ENCODE data around the gene CAPN5. TPM values are rescaled to one million over a fixed set of nuclear protein-coding genes. Genes with fewer than 3 reads are reported as not detected.

Gene CAPN5
- total RNA-seq, 1 donor from 2014 or later: 15.0 TPM

DNA sequence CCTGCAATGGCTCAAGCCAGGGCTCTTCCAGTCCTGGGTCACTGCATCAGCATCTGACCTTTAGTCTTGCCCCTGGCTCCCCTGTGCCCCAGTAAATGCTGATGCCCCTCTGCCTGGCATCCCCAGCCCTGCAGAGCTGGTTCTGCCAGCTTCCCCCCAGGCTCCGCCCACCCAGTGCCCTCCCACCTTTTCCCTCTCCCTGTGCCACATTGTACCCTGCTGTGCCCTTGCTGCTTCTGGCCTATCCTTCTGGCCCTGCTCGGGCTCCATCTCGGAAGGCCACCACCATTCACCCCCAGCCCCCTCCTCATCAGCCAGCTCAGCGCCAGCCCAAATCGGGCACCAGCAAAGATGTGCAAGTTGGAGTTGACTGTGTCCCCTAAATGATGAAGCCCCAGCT, 7.4 kb downstream of the CAPN5 start:
- no peak for TF ChIP-seq POLR2AphosphoS5 (IDR thresholded peaks at IDR 0.05; ENCODE audit: insufficient read depth in 1 of 2, low read depth in 1 of 2)
- TF ChIP-seq, protein P1, sequence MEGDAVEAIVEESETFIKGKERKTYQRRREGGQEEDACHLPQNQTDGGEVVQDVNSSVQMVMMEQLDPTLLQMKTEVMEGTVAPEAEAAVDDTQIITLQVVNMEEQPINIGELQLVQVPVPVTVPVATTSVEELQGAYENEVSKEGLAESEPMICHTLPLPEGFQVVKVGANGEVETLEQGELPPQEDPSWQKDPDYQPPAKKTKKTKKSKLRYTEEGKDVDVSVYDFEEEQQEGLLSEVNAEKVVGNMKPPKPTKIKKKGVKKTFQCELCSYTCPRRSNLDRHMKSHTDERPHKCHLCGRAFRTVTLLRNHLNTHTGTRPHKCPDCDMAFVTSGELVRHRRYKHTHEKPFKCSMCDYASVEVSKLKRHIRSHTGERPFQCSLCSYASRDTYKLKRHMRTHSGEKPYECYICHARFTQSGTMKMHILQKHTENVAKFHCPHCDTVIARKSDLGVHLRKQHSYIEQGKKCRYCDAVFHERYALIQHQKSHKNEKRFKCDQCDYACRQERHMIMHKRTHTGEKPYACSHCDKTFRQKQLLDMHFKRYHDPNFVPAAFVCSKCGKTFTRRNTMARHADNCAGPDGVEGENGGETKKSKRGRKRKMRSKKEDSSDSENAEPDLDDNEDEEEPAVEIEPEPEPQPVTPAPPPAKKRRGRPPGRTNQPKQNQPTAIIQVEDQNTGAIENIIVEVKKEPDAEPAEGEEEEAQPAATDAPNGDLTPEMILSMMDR (IDR thresholded peaks at IDR 0.05): no peak
- TF ChIP-seq POLR2A (IDR thresholded peaks at IDR 0.05): no peak
- peak overlapping the region; percentile 93 for H3K27ac ChIP-seq
- H3K4me1 ChIP-seq: peaks cover 41% of the 10 kb centered on the region
- no peaks in the 10 kb centered on the region for H3K36me3 ChIP-seq
- no peaks in the 10 kb centered on the region for H3K27me3 ChIP-seq
- H3K9me3 ChIP-seq: no peaks in the 10 kb centered on the region
- no peak for DNase-seq (ENCODE audit: extremely low spot score in 2 of 2)
- intact Hi-C loops (cut with DNase I): no loop called here
- H3K4me3 ChIP-seq: no peak overlapping the region

DNA sequence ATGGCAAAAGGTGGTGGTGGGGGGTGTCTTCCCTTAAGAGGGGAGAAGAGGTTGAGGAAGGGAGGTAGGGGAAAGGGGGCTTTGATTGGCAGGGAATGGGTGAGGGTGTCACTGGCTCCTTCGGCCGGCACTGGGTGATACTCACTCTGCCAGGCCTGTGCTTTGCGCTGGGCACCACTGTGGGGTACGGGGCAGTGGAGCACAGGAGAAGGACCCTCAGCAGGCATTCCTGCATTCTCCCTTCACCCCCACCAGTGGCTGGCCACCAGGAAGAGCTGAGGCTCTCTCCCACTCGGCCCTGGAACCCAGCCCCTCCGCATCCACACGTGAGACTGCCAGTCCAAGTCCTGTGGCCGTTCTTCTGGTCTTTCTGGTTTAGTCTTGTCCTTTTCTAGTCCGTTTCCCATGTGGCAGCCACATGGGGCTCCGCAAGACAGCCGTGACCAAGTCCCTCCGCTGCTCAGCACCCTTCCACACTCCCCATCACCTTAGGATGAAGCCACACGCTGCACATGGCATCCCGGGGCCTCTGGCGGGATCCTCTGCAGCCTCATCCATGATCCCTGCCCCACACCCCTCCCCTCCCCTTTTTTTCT, 8.0 kb downstream of the CAPN5 start:
- DNase-seq (ENCODE audit: extremely low spot score in 2 of 2): no peak
- TF ChIP-seq, protein P1 (IDR thresholded peaks at IDR 0.05): no peak
- TF ChIP-seq POLR2A (IDR thresholded peaks at IDR 0.05) (no peak), POLR2AphosphoS5 (IDR thresholded peaks at IDR 0.05; ENCODE audit: insufficient read depth in 1 of 2, low read depth in 1 of 2) (no peak)

DNA sequence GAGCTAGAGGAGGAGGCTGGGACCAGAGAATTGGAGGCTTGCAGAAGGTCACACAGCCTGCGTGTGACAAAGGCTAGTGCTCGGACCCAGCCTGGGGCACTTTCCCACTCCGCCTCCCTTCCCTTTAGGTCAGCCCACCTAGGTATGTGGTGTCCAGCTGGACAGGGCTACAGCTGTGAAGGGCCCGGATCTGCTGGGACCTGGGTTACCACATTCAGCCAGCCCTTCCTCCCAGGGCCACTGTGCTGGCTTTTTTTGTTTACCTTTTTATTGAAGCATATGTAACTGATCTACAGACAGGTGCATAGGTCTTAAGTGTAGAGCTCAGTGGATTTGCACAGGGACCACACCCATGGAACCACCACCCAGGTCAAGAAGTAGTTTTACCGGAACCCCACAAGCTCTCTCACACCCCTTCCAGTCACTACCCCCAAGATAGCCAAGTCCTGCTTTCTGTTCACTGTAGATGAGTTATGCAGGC, 8.7 kb downstream of the CAPN5 start:
- DNase-seq (ENCODE audit: extremely low spot score in 2 of 2): no peak
- Histone ChIP-seq H3K9me3 (no peaks in the 10 kb centered on the region), H3K36me3 (no peaks in the 10 kb centered on the region), H3K4me1 (peaks cover 41% of the 10 kb centered on the region), H3K27ac (peak overlapping the region; percentile 93), H3K27me3 (no peaks in the 10 kb centered on the region), H3K4me3 (no peak overlapping the region)
- TF ChIP-seq, protein P1 (IDR thresholded peaks at IDR 0.05): no peak
- no peak for TF ChIP-seq POLR2AphosphoS5 (IDR thresholded peaks at IDR 0.05; ENCODE audit: insufficient read depth in 1 of 2, low read depth in 1 of 2)
- intact Hi-C loops (cut with DNase I): no loop called here

More for the DNA sequence above, 8.0 kb downstream of the CAPN5 start:
- Histone ChIP-seq H3K27ac (peak overlapping the region; percentile 93), H3K4me1 (peaks cover 41% of the 10 kb centered on the region), H3K36me3 (no peaks in the 10 kb centered on the region), H3K4me3 (no peak overlapping the region), H3K27me3 (no peaks in the 10 kb centered on the region), H3K9me3 (no peaks in the 10 kb centered on the region)
- intact Hi-C loops (cut with DNase I): no loop called here

DNA sequence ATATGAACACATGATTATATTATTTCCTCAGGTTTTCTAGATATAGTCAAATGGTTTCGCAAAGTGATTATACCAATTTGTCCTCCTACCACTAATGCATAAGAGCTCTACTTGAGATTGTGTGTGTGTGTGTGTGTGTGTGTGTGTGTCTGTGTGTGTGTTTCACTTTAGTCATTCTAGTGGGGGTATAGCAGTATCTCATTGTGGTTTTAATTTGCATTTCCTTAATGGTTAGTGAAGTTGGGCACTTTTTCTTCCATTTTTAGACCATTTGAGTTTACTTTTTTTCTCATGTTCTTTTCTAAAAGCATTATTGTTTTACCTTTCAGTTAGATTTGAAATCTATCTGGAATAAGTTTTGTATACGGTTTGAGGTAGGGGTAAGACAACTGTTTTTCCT, 12.9 kb downstream of the CAPN5 start:
- Histone ChIP-seq H3K9me3 (no peaks in the 10 kb centered on the region), H3K4me3 (no peak overlapping the region), H3K36me3 (no peaks in the 10 kb centered on the region), H3K27me3 (no peaks in the 10 kb centered on the region), H3K27ac (no peak overlapping the region), H3K4me1 (peaks cover 33% of the 10 kb centered on the region)
- intact Hi-C loops (cut with DNase I): loop anchor here (5.0 kb wide), 1 partner anchor 1377 kb away; no protein-coding TSS in a partner anchor
- DNase-seq (ENCODE audit: extremely low spot score in 2 of 2): no peak
- TF ChIP-seq POLR2A (IDR thresholded peaks at IDR 0.05) (no peak), POLR2AphosphoS5 (IDR thresholded peaks at IDR 0.05; ENCODE audit: insufficient read depth in 1 of 2, low read depth in 1 of 2) (no peak)
- TF ChIP-seq, protein P1 (IDR thresholded peaks at IDR 0.05): no peak

DNA sequence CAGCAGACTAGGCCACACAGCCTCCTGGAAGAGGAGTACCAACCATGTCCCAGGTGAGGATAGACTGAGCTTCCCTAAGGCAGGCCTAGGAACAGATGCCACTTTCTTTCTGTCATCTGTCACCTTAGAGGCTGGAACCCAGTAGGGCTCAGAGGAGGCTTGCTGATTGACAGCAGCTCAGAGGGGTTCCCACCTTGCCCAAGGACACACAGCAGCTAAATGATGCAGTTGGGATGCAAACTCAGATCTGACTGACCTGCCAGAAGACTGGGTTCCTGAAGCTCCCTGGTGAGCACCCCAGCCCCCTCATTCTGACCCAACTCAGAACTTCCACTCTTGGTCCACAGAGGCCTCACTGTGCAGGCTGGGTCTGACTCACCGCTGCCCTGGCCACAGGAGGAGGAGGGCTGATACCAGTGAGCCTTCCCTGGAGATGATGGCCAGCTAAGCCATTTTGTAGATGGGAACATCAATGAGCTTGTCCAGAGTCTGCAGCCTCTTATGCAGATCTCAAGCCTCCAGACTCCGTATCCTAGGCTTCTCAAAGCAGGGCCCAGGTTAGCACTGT, 14.0 kb downstream of the CAPN5 start:
- intact Hi-C loops (cut with DNase I): loop anchor here (5.0 kb wide), 1 partner anchor 1378 kb away; no protein-coding TSS in a partner anchor
- no peaks in the 10 kb centered on the region for H3K9me3 ChIP-seq

More for the DNA sequence above, 14.0 kb downstream of the CAPN5 start:
- Histone ChIP-seq H3K27me3 (no peaks in the 10 kb centered on the region), H3K4me1 (peaks cover 24% of the 10 kb centered on the region), H3K27ac (no peak overlapping the region), H3K36me3 (no peaks in the 10 kb centered on the region), H3K4me3 (no peak overlapping the region)
- no peak for TF ChIP-seq POLR2AphosphoS5 (IDR thresholded peaks at IDR 0.05; ENCODE audit: insufficient read depth in 1 of 2, low read depth in 1 of 2)
- TF ChIP-seq POLR2A (IDR thresholded peaks at IDR 0.05): no peak
- TF ChIP-seq, protein P1 (IDR thresholded peaks at IDR 0.05): no peak
- no peak for DNase-seq (ENCODE audit: extremely low spot score in 2 of 2)
